Activated T-helper 2 cell treated with anti-CD3 and anti-CD28 coated beads, Interferon-gamma antibody, Interleukin-2, Interleukin-4, amounts not matched to agents 10 μg/mL and 5 μg/mL and 100 μg/mL, durations not matched to agents 14 hours and 24 hours and 36 hours (primary cell): ENCODE measurements around the gene WSCD2. TPM values are rescaled to one million over a fixed set of nuclear protein-coding genes. Genes with fewer than 3 reads are reported as not detected.

Experiments
- DNase-seq: peaks from one replicate; pipeline ENCODE4 v3.0.0; 2021; ENCODE audit warnings: low spot score
- H3K27ac Mint-ChIP-seq: one replicate; pipeline ENCODE4 v1.8.0; 2021; ENCODE audit warnings: mixed read lengths
- H3K27me3 Mint-ChIP-seq: one replicate; pipeline ENCODE4 v1.8.0; 2021; ENCODE audit warnings: low read depth, mixed read lengths
- H3K36me3 Mint-ChIP-seq: one replicate; pipeline ENCODE4 v1.8.0; 2021; ENCODE audit warnings: low read depth, mixed read lengths
- H3K4me1 Mint-ChIP-seq: one replicate; pipeline ENCODE4 v1.8.0; 2021; ENCODE audit warnings: low read depth, mixed read lengths
- H3K4me3 Mint-ChIP-seq: one replicate; pipeline ENCODE4 v1.8.0; 2021; ENCODE audit warnings: low read depth, mild to moderate bottlenecking, moderate library complexity, mixed read lengths
- H3K9me3 Mint-ChIP-seq: one replicate; pipeline ENCODE4 v1.8.0; 2021; ENCODE audit warnings: mixed read lengths
- intact Hi-C: fragments of 100-400 bp; cut with micrococcal nuclease; formaldehyde crosslinking; loops from one replicate; pipeline ENCODE4 v1.15.1; 2023
- total RNA-seq: library from RNA; stranded (reverse); gene quantifications from 2 replicates; pipeline ENCODE4 v1.2.3, GENCODE V29; 2022

The WSCD2 gene
- total RNA-seq, 1 donor from 2014 or later, result not detected

DNA sequence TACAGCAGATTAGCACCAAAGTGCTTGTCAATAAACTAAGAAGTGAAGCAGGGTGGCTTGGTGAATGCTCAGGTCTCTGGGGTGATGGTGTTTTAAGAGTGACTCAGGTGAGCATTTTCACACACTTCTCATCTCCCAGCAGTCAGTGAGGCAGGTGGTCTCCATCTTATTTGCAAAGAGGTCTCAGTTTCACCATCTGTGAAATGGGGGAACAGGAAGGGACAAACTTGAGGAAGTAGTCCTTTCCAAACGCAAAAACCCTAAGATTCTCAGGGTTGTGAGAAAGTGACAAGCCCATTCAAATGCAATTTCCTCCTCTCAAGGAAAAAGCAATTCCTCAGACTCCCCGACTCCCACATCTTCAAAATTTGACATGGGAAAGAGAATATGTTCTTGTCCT is 155.9 kb downstream of the WSCD2 start:
- Mint-ChIP-seq H3K27me3 (peaks cover 7% of the 10 kb centered on the region), H3K4me3 (no peak overlapping the region), H3K27ac (no peak overlapping the region), H3K36me3 (no peaks in the 10 kb centered on the region), H3K9me3 (no peaks in the 10 kb centered on the region), H3K4me1 (peaks cover 2% of the 10 kb centered on the region)
- no peak for DNase-seq
- intact Hi-C loops, result no loop called here

DNA sequence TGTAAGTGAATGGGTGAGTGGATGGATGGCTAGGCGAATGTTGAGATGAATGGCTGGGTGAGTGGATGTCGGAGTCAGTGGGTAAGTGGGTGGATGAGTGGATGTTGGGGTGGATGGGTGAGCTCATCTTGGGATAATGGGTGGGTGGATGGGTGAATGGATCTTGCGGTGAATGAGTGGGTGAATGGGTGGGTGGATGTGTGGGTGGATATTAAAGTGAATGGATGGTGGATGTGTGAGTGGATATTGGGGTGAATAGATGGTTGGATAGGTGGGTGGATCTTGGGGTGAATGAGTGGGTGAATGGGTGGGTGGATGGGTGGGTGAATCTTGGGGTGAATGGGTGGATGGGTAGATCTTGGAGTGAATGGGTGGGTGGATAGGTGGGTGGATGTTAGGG is 158.1 kb downstream of the WSCD2 start:
- H3K4me3 Mint-ChIP-seq, result no peak overlapping the region
- no peaks in the 10 kb centered on the region for H3K36me3 Mint-ChIP-seq
- peaks cover 2% of the 10 kb centered on the region for H3K4me1 Mint-ChIP-seq
- DNase-seq, result no peak
- peaks cover 7% of the 10 kb centered on the region for H3K27me3 Mint-ChIP-seq
- intact Hi-C loops, result no loop called here
- no peak overlapping the region for H3K27ac Mint-ChIP-seq
- H3K9me3 Mint-ChIP-seq, result no peaks in the 10 kb centered on the region

DNA sequence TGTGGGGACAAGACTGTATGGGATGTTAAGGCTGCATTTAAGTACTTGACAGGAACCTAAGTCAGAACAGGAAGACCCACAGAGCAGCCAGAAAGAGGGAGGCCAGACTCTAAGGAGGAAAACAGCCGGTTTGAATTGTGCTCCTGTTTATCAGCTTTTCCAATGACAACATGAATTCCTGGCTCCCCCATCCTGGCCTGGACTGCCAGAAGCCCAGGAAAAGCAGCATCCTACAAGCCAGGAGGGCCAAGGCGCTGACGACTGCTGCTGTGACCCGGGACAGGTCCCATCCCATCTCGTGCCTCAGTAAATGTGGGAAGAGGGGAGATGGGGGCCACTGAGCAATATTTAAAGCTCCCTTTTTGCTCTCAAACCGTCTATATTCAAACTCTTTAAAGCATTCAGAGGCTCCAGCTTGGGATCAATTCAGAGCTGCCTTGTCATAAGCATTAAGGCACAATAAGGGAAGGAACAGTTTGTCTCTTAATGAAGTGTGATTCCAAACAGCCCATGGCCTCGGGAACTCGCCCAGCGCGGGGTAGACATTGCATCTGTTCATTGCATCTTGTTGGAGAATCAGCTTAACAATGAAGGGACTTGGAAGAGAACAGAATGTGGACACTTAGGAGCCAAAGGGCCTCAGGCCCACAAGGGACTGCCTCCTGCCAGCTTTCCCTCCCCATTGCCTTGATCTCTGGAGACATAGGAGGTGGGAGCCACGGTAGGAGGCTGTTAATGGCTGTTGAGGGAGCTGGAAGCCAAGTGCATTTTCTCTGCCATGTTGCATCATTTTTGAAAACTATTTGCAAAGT is 160.5 kb downstream of the WSCD2 start:
- H3K4me3 Mint-ChIP-seq, result no peak overlapping the region
- peaks cover 1% of the 10 kb centered on the region for H3K27me3 Mint-ChIP-seq
- no peaks in the 10 kb centered on the region for H3K36me3 Mint-ChIP-seq
- intact Hi-C loops, result no loop called here
- no peak for DNase-seq
- H3K9me3 Mint-ChIP-seq, result no peaks in the 10 kb centered on the region
- H3K4me1 Mint-ChIP-seq, result no peaks in the 10 kb centered on the region
- H3K27ac Mint-ChIP-seq, result no peak overlapping the region

DNA sequence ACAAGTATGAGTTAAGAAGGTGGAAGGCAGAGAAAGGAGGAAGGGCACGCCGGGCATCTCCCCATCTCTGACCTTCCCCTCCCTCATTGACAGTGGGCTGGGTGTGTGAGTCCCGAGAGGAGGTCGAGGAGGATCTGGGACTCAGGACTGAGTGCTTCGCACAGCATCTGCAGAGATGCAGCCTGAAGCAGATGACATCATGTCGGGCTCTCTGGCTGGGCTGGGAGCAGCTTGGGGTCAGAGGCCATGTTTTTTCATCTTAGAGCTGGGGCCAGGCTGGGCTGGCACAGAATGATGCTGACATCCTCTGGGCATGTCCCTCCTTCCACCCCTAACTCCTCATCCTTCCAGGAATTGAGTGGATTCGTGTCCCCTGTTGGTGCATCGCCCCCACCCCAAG is 166.6 kb downstream of the WSCD2 start:
- intact Hi-C loops, result no loop called here
- no peaks in the 10 kb centered on the region for H3K9me3 Mint-ChIP-seq
- DNase-seq, result no peak
- H3K27ac Mint-ChIP-seq, result no peak overlapping the region
- H3K27me3 Mint-ChIP-seq, result peaks cover 3% of the 10 kb centered on the region
- H3K36me3 Mint-ChIP-seq, result no peaks in the 10 kb centered on the region
- peaks cover 2% of the 10 kb centered on the region for H3K4me1 Mint-ChIP-seq
- no peak overlapping the region for H3K4me3 Mint-ChIP-seq

DNA sequence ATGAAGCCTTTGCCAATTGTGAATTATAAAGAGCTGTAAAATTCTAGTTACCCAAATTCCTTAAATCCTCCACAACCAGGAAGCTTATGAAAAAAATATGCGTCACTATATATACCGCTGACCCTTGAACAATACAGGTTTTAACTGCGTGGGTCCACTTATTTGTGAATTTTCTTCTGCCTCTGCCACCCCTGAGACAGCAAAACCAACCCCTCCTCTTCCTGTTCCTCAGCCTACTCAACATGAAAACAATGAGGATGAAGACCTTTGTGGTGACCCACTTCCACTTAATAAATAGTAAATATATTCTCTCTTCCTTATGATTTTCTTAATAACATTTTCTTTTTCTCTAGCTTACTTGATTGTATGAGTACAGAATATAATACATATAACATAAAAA is 167.9 kb downstream of the WSCD2 start:
- Mint-ChIP-seq H3K27me3 (peaks cover 3% of the 10 kb centered on the region), H3K4me3 (no peak overlapping the region), H3K4me1 (peaks cover 2% of the 10 kb centered on the region), H3K9me3 (no peaks in the 10 kb centered on the region), H3K27ac (no peak overlapping the region), H3K36me3 (no peaks in the 10 kb centered on the region)
- no peak for DNase-seq
- intact Hi-C loops, result no loop called here

DNA sequence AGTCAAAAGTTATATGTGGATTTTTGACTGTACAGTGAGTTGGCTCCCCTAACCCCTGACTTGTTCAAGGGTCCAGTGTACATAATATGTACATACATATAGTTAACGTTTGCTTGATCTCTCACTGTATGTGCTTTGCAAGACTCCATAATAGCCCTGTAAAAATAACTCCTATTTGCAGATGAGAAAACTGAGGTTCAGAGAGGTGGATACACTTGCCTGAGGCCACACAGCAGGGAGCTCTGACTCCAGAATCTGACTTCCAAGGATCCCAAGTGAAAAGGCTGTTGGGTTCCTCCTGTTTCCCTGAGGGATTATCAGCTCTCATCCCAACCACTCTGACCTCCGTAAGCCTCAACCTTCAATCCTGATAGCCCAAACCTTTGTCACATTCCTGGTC is 168.3 kb downstream of the WSCD2 start:
- no peak for DNase-seq
- Mint-ChIP-seq H3K4me1 (peaks cover 2% of the 10 kb centered on the region), H3K9me3 (no peaks in the 10 kb centered on the region), H3K36me3 (no peaks in the 10 kb centered on the region), H3K27me3 (peaks cover 3% of the 10 kb centered on the region), H3K4me3 (no peak overlapping the region), H3K27ac (no peak overlapping the region)
- intact Hi-C loops, result no loop called here

DNA sequence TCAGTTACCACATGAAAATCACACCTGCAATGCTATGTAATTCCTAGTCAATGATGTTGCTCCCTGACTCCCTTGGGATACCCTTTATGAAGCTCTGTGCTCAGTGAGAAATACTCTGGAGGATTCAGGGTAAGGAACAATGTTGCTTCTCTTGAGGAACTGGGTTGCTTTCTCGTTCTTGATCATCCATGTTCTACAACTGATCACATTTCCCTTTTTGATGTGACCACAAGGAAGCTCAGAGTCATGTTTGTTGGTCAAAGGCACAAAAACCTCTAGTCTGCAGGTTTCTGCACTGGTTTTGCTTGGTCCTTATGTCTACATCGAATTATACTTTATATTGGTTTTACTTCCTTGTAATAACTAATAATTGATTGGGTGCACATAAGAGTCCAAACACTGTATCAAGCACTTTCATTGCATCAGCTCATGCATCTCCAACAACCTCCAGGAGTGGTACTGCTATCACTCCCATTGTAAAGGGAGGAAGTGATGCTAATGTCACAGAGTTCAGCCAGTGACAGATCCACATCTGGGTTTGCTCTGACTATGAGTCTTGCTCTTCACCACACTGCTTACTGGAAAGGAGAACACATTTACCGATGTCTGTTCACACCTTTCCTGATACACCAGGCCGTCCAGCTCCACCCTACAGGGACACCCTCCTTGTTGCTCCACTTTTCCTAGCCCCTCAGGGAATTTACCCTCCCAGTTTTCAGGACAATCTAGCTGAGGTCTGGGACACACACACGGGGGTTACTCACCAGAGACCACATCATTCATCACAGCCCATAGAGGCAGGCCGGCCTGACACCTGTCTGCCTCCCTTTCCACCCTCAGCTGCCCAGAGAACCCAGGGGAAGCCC is 169.0 kb downstream of the WSCD2 start:
- Mint-ChIP-seq H3K9me3 (no peaks in the 10 kb centered on the region), H3K27ac (no peak overlapping the region), H3K4me3 (no peak overlapping the region), H3K27me3 (peaks cover 3% of the 10 kb centered on the region), H3K4me1 (peaks cover 2% of the 10 kb centered on the region), H3K36me3 (no peaks in the 10 kb centered on the region)
- intact Hi-C loops, result no loop called here
- no peak for DNase-seq

DNA sequence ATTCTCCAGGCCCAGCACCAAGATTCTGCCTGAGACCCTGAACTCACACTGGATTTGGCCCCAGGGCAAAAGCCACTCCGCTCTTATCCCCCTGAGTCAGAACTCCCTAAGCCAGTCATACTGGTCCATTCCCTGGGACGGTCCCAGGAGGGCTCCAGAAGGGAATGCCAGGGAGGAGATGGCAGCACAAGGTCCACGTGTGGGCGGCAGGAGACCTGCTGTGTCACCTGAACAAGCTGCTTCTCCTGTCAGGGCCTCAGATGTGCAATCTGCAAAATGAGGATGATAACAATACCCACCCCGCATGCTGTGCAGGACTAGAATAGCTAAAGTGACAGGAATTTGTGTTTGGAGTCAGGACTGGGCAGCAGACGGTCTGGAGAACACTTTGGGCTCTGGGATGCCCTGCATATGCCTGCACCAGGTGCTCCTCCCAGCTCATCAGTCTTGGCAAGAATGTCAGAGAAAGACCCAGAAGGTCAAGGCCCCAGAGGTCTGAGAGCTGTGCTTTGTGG is 169.7 kb downstream of the WSCD2 start:
- Mint-ChIP-seq H3K36me3 (no peaks in the 10 kb centered on the region), H3K4me1 (peaks cover 2% of the 10 kb centered on the region), H3K27me3 (peaks cover 3% of the 10 kb centered on the region), H3K4me3 (no peak overlapping the region), H3K27ac (no peak overlapping the region), H3K9me3 (no peaks in the 10 kb centered on the region)
- intact Hi-C loops, result no loop called here
- DNase-seq, result no peak

DNA sequence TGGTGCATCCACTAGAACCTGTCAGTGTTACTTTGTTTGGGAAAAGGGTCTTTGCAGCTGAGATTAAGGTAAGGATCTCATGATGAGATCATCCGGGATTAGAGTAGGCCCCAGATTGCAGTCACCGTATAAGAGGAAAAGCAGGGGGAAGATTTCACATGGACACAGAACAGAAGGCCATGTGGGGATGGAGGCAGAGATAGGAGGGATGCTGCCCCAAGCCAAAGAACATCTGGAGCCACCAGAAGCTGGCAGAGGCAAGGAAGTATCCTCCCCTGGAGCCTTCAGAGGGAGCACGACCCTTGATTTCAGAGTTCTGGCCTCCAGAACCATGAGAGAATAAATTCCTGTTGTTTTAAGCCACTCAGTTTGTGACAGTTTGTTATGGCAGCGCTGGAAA is 170.4 kb downstream of the WSCD2 start:
- intact Hi-C loops, result no loop called here
- Mint-ChIP-seq H3K4me1 (peaks cover 2% of the 10 kb centered on the region), H3K36me3 (no peaks in the 10 kb centered on the region), H3K4me3 (no peak overlapping the region), H3K27ac (no peak overlapping the region), H3K27me3 (peaks cover 5% of the 10 kb centered on the region), H3K9me3 (no peaks in the 10 kb centered on the region)
- no peak for DNase-seq

Other genes with a start within 250 kb of the WSCD2 start
- not detected in 2 replicates for gene CMKLR1, start 210.0 kb downstream of the WSCD2 start, total RNA-seq